Measurements from ENCODE around the gene RNLS. TPM values are rescaled to one million over a fixed set of nuclear protein-coding genes. Genes with fewer than 3 reads are reported as not detected.
A peak's percentile ranks its signal among the peaks of the same experiment; 100 is the strongest.
"Not testable (repeated sequence)": the region's sequence is repeated elsewhere in the genome, so short reads cannot be mapped to it uniquely, and the experiment has no call there.

The RNLS gene
- total RNA-seq, 1 donor from 2014 or later: 10.0 TPM

DNA sequence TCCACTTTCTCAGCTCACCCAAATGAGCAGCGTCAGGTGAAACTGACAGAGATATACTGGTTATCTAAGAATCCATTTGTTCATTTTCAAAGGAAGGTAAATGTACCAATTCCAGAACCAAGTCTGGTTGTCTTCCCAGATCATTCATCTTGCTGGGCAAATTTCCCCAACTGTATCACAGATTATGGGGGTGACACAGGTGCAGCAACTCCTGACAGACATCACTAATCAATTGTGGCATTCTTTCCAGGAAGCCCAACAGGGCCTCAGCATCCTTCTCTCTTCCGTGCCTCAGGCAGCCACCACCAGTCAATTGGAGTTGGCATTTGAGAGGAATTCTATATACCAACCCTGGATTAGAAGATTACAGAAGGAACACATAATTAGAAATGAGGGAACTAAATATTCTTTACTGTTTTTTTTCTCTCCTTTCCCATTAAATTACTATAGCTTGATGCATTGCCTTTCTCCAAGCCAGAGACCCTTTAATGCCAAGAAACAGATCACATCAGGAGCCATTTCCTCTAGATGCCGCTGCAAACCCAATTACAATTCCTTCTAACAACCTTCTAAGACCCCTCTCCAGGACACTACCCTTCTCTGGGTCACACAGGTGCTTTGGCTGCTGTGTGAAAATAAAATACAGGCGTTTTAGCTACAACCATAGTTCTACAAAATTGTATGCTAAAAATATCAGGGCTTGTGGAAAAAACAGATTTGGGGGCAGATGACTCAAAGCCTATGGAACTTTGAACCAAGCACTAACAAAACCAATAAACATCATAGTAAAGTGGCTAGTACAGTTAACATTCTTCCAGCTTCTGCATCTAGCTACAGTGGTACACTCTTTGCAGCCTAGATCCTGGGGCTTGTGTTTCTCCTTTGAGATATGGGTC is 291.6 kb downstream of the RNLS start:
- no peak for ATAC-seq

DNA sequence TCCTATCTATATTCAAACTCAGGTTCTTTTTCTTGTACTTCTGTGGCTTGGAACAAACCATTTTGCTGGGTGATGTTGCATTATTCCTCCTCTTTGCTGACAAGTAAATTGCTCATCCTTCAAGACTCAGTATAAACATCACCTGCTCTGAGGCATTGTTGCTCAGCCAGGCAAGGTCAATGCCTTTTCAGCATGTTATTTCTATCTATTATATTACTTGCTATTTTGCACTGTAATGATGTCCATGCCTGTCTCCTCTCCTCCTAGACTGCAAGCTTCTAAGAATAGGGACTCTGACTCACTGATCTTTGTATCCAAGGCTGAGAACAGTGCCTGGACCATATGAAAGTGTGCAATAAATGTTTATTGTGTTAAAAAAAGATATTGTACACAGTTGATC is 293.8 kb downstream of the RNLS start:
- ATAC-seq: no peak

DNA sequence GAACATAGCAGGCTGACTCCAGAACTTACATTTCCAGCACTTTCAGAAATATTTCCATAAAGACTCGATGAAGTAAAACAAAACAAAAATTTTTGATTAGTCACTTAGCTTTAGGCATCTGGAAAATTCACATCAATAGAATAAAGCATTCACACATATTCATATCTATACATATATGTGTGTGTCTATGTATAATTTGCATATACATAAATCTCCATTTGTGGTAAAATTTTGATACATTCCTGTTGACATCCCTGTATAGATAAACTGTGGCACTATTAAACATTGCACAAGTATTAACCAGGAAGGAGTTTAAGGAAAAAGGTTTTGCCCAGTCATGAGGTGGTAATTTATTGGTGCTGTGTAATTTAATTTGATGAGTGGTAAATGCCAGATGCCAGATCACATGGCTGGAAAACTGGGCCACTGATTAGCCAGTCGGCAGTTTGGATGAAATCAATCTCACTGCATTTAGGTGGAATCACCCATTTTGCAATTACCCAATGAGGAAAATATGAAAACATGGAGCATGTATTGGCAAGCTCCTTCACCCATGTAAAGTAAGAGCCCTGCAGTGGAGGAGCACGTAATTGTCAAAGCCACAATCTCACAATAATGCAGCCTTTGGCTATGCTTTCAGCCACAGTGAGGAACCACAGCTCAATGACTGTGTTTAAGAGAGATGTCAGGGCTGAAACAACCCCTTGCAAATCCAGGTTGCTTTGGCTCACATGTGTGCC is 294.6 kb downstream of the RNLS start:
- no peak for ATAC-seq

DNA sequence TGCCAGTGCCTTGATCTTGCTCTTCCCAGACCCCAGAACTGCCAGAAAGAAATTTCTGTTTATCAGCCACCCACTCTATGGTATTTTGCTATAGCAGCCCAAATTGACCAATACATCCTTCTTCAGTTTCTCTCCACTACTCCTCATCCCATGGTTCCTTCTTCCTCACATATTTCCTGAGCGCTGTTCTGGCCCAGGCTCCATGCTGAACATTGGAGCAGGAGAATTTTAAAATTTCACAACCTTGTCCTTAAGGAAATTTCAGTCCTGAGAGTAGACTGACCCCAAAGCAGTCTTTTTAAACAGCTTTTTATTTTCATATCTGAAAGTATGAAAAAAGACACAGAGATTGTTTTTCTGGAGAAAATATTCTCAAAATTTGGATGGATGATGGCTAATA is 297.1 kb downstream of the RNLS start:
- no peak for ATAC-seq

DNA sequence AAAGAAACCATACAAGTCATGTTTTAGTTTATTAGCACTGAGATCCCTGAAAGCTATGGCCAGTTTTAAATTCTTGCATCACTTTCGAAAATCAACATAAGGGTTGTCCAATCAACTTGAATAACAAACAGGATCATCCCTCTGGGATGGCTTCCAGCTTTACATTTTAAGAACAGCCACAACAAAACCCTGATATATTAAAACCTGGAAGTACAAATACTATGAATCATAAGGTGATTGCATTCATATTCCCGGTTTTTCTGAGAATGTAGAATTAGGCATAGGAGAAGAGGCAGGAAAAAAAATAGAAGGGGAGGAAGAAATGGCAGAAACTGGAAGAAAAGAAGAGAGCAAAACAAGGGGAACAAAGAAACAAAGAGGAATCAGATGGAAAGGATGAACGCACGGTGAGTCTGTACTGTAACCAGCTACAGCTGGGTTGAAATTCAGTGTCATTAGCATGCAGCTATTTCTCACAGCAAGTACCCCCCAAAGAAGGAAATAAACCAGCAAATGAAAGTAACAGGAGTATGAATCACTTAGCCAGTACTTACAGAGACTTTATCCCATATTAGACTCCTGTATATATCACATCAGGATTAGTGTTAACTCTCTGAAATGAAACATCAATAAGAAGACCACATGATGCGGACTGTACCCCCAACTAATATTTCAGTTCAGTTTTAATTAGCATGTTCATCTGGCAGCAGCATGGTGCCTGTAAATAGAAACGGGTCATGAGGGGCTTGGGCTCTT is 301.3 kb downstream of the RNLS start:
- ATAC-seq: peak; percentile 88

DNA sequence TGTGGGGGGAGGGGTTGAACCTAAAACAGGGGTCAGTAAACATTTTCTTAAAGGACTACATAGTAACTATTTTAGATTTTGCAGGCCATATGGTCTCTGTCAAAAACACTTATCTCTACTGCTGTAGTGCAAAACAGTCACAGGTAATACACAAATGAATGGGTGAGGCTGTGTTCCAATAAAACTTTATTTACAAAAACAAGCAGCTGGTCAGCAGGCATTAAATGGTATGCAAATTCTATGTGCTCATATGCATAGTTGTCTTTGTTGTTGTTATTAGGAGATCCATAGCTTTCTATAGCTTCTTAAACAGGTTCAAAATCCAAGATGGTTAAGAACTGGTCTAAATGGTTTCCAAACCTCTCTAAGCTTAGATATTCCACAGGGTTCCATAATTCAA is 302.6 kb downstream of the RNLS start:
- ATAC-seq: no peak

DNA sequence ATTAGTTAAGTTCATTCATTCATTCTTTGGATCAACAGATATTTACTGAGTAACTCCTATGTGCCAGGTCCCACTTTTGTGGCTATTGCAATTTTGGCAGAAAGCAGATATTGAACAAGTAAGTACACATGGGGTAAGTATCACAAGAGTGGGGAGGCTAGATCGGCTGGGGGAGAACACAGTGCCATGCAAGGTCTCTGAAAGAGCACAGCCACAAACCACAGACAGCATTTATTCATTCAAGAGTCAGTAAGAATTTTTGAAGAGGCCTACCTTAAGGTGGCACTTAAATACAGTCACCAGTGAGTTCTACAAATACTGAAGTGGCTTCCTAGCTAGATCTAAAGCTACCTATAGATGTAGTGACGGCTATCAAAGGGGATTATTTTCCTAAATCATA is 304.2 kb downstream of the RNLS start:
- no peak for ATAC-seq

DNA sequence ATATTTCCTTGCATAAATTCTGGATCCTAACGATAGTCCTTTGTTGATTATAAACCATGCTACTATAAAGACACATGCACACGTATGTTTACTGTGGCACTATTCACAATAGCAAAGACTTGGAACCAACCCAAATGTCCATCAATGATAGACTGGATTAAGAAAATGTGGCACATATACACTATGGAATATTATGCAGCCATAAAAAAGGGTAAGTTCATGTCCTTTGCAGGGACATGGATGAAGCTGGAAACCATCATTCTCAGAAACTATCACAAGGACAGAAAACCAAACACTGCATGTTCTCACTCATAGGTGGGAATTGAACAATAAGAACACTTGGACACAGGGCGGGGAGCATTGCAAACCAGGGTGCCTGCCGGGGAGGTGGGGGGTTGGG is 306.2 kb downstream of the RNLS start:
- not testable (repeated sequence) for ATAC-seq

DNA sequence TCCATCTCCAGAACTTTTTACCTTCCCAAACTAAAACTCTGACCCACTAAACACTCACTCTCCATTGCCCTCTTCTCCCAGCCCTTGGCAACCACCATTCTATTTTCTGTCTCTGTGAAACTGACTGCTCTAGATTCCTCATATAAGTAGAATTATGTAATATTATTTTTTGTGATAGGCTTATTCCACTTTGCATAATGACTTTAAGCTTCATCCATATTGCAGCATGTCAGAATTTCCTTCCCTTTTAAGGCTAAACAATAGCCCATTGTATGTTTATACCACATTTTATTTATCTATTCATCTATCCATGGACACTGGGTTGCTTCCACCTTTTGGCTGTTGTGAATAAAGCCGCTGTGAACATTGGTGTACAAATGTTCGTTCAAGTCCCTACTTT is 308.8 kb downstream of the RNLS start:
- ATAC-seq: no peak

DNA sequence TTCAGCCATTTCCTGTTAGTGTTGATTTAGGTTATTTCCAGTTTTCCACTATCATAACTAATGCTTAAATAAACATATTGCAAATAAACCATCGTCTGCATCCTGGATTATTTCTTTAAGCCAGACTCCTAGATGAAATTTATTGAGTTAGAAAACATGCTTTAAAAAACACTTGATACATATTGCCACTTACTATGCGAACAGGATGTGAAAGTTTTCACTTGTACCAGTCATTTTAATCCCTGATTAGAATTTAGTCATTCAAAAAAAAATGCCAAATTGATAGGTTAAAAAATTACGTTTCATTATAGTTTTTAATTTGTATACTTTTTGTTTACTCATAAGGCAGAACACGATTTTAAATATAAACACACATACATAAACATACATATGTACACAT is 309.6 kb downstream of the RNLS start:
- ATAC-seq: no peak

DNA sequence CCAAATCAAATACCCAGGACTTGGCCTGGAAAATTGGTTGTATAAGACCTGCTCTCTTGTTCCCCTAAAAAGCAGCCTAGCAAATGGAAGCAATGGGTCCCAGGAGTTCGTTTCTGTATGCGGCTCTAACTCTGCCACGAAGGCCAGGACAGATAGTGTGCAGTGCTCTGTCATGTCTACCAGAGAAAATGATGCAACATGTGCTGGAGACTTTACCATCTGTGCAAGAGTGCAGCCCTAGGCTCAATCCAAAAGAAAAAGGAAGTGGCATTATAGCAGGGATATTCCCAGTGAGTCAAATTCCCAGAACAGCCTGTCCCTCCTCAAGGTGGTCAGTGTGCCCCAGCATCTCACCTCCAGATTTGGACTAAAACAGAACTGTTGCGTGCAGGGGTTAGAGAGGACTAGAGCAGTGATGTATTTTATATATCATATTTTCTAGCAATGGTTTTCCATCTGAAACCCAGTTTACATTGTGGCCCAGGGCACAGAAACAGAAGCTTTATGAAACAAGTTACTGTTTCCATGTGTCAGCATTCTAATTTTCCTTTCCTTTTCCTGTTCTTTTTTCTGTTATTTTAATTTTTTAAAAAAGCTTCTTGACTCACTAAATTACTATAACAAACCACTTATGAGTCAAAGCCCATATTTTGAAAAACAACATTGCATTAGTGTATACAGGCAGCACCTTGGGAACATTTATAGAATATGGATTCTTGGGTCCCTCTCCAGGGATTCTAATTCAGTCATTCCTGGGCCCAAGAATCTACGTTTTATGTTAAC is 311.2 kb downstream of the RNLS start:
- ATAC-seq: peak; percentile 74

DNA sequence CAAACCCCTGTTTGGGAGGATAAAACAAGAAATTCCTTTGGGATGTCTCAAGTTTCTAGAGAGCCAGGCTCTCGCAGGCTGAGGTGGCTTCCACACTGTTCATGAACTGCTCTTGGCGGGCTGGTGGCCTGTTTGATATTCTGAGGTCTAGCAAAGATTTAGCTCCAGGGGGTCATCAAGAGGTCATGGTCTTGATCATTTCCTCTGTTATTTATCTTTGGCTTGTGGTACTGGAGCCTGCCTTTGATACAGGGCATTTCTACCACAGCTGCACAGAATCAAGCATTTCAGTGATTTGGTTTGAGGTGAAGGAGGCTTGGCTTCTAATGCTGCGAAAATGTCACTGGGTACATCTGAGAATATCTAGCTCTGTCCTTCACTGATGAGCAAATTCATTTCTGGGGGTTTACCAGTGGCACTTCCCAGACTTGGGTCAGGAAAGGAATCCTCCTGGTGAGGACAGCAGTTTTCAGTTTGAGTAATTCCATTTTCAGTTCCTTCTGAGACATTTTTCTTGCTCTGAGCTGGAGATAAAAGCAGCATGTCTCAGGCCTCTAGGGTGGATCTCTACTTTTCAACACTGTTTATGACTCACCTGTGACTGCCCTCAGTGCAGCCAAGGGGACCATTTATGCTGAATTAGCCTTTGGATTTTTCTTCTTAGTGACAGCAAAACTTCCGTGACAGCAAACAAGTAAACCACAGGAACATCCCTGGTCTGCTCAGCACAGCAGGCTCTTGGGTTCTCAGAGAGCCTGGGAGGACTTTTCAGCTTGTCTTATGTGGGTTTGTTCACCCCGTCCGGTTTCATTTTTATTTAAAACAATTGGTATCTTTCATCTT is 312.0 kb downstream of the RNLS start:
- ATAC-seq: peak; percentile 85

DNA sequence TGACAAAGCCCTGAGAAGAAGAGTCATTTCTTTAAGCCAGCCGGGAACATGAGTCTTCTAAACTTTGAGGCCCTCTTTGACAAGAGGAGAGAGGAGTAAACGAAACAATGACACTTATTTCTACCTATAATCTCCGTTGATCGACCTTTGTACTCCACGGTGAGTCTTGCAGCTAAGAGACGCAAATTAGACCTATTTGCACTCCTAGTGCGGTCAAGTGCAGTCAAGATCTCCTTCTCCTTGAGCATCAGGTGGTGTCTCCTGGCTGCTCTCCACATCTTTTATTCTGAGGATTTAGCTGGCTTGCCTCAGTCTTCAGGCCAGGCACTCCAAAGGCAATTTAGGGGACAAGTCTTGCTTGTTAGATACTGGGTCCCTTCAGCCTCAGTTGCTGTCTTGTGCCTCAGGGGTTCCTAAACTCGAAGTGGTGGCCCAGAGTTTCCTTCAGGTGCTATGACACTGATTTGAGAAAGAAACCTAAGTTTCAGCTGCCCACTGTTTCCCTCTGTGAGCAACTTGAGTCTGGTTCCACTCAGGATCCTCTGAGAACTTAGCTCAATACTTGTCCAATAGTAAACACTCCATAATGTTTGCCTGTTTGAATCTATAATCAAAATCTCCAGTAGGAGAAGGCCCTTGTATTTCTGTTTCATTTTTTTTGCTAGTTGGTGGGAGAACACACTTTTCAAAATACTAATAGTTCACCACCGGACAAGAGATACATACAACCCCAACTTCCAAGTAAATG is 312.9 kb downstream of the RNLS start:
- no peak for ATAC-seq

DNA sequence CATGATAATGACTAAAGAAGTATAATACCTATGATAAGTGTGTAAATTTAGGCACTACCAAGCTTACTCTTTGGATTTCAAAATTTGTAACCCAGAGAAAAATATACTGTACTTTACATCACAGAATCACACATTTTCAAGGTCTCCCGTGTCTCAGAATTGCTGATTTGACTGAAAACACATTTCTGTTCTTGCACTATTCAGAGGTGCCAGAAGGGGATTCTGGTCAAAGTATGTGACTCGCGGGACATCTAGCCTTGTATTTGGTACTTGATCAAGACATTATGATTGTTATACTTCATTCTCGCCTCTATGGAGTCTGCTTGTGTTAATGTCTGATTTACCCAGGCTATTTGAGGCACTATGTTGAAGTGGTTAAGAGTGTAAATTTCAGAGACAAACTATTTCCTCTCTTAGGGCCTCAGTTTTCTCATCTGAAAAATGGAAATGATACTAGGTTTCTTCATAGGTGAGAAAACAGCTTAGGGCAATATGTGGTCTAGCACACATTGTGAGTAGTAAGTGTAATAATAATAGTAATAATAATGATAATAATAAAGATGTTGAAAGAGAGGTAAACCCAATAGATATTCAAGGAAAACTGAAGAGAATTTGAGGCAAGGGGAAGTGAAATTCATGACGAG is 320.4 kb downstream of the RNLS start:
- ATAC-seq: no peak

DNA sequence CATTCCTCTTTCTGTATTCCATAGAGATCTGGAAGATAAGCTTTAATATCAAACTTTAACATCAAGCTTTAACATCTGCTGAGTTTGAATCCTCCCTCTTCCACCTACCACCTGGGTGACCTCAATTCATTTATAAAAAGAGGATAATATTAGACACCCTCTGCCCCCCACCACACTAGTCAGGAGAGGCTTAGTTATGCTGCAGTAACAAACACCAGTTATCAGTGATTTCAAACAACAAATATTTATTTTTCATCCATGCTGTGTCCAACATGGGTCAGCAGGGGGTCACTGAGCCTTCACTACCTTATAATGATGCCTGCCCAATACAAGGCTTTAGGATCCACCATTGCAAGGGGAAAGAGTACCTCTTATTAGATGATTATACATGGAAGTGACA is 322.0 kb downstream of the RNLS start:
- no peak for ATAC-seq

DNA sequence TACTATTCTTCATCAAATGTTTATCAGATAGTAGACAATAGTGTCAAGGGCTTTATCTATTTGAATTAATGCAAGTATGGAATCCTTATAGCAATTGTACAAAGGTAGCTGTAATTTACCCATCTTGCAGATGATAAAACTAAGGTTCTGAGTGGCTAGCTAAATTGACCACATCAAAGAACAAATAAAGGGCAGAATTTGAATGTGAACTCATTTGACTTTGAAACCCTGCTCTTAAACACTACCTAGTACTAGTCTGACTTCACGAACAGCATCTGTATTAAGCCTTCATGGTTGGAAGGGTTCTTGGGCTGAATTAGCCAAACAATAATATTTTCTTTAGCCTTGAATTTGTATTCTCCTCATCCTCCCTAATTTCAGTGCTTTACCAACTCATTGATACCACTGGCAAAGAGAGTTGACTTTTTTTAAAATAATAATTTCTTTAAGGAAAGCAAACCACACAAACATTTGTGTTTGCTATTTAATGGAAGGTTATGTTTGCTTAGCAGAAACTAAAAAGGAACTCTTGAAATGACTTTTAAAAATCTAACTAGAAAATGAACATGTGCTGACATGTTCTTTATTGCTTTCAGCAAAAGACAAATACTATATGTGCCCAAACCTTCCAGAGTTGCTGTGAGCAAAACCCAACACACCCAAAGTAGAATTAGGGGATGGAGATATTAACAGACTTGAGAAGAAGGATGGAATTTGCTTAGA is 322.6 kb downstream of the RNLS start:
- no peak for ATAC-seq

DNA sequence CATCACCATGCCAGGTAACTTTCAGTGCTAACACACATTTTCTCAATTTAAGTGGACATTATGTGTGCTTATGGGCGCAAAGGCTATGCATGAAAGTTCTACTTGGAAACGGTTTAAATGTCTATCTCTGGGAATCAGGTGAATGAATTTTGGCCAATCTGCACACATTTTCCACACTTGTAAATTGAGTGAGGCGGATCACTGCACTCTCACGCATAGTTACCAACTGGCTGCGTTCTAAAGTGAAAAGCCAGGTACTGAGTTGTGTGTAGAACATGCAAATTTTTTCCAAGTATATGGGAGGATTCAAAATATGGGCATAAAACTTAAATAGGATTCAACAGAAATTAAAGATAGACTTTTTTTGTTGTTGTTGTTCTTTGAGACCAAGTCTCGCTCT is 323.7 kb downstream of the RNLS start:
- no peak for ATAC-seq

DNA sequence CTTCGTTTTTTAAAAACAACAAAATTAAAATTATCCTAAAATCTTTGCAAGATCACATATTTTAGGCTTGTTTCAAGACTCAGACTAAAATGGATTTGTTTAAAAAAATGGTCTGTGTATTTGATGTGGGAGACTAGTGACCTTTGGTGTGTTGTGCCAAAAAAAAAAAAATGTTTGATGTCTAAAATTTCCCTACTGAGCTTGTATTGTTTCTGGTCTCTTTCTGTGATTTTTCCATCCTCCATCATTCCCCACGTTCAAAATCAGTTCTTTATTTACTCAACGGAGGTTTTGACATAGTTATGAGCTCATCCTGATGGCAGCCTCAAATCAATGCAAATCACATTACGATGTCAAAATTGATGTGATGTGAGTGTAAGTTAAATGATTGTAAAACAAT is 326.2 kb downstream of the RNLS start:
- no peak for ATAC-seq

DNA sequence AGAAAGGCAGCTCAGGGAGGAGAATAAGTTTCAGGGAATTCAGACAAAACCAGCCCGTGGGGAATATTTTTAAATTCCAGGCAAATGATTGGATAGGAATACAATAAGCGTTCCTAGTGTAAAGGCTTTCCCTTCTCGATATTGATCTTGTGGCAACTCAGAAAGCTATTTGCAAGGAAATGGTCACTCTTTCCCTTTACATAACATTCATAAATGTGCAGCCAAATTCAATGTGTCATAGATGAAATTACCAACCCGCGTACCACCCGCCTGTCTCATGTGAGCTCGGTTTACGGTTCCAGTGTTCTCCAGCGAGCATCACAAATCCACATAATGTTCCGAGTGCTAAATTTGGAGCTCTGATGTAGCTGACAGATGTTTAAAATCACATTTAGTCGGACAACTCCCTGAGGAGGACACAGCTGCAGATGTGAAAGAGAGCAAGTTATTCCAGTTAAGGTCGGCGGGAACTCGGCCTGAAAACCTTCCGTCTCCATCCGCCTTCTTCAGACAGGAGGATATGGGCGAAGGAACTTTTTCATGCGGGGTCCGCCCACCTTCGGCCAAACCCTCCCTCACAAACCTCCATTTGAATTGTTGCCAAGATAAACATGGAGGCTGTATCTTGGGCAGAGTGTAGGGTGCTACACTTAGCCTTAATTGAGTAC is 327.0 kb downstream of the RNLS start:
- ATAC-seq: no peak

Measured in esophagus mucosa (tissue), 1 donor.